H9 (cell line): ENCODE results near the gene ARID1B. TPM values are rescaled to one million over a fixed set of nuclear protein-coding genes. Genes with fewer than 3 reads are reported as not detected.

ENCODE experiments used
- DNase-seq: peaks from one replicate; pipeline ENCODE4 v3.0.0-alpha.2; 2017
- H2AFZ ChIP-seq: one replicate; pipeline ENCODE4 v1.6.1; 2013; ENCODE audit warnings: mild to moderate bottlenecking, low read length, control low read depth, moderate library complexity
- H2AK5ac ChIP-seq: 2 replicates; pipeline ENCODE4 v1.6.1; 2013; ENCODE audit warnings: low read length, control low read depth, mixed read lengths; ENCODE audit not compliant: insufficient read length
- H2BK120ac ChIP-seq: one replicate; pipeline ENCODE4 v1.6.1; 2013; ENCODE audit warnings: low read depth, mild to moderate bottlenecking, low read length, control low read depth, inconsistent platforms; ENCODE audit not compliant: poor library complexity, severe bottlenecking
- H2BK12ac ChIP-seq: 2 replicates; pipeline ENCODE4 v1.6.1; 2013; ENCODE audit warnings: low read length, control low read depth, mixed read lengths, low read depth; ENCODE audit not compliant: insufficient read length
- H2BK15ac ChIP-seq: 2 replicates; pipeline ENCODE4 v1.6.1; 2013; ENCODE audit warnings: low read depth, low read length, control low read depth
- H2BK20ac ChIP-seq: one replicate; pipeline ENCODE4 v1.6.1; 2013; ENCODE audit warnings: low read depth, mild to moderate bottlenecking, low read length, control low read depth, inconsistent platforms; ENCODE audit not compliant: poor library complexity, severe bottlenecking
- H2BK5ac ChIP-seq: 2 replicates; pipeline ENCODE4 v1.6.1; 2013; ENCODE audit warnings: low read length, control low read depth, mixed read lengths; ENCODE audit not compliant: insufficient read length
- H3K14ac ChIP-seq: 2 replicates; pipeline ENCODE4 v1.6.1; 2013; ENCODE audit warnings: low read length, control low read depth; ENCODE audit not compliant: insufficient read depth
- H3K18ac ChIP-seq: 2 replicates; pipeline ENCODE4 v1.6.1; 2013; ENCODE audit warnings: low read depth, mild to moderate bottlenecking, mixed read lengths, low read length, control low read depth; ENCODE audit not compliant: insufficient read length
- H3K23ac ChIP-seq: 2 replicates; pipeline ENCODE4 v1.6.1; 2013; ENCODE audit warnings: low read length, control low read depth, mixed read lengths, low read depth; ENCODE audit not compliant: insufficient read length
- H3K23me2 ChIP-seq: 2 replicates; pipeline ENCODE4 v1.6.1; 2013; ENCODE audit warnings: low read depth, mild to moderate bottlenecking, mixed read lengths, low read length, control low read depth; ENCODE audit not compliant: insufficient read length, poor library complexity, severe bottlenecking
- H3K27ac ChIP-seq: 2 replicates; pipeline ENCODE4 v1.5.1; 2013; ENCODE audit warnings: low read length, control low read depth, mixed read lengths, low read depth; ENCODE audit not compliant: insufficient read length
- H3K27me3 ChIP-seq: 2 replicates; pipeline ENCODE4 v1.6.1; 2013; ENCODE audit warnings: low read length, control low read depth, inconsistent platforms; ENCODE audit not compliant: insufficient read depth
- H3K4ac ChIP-seq: 2 replicates; pipeline ENCODE4 v1.6.1; 2013; ENCODE audit warnings: low read depth, mild to moderate bottlenecking, control low read depth, inconsistent platforms, low read length, moderate library complexity
- H3K4me1 ChIP-seq: 2 replicates; pipeline ENCODE4 v1.6.1; 2013; ENCODE audit warnings: low read length, control low read depth, inconsistent platforms; ENCODE audit not compliant: insufficient read depth
- H3K4me2 ChIP-seq: 2 replicates; pipeline ENCODE4 v1.6.1; 2013; ENCODE audit warnings: low read length, control low read depth, mixed read lengths; ENCODE audit not compliant: insufficient read length, insufficient read depth
- H3K56ac ChIP-seq: 2 replicates; pipeline ENCODE4 v1.6.1; 2013; ENCODE audit warnings: low read depth, mild to moderate bottlenecking, mixed read lengths, low read length, control low read depth; ENCODE audit not compliant: insufficient read length
- H3K79me1 ChIP-seq: 2 replicates; pipeline ENCODE4 v1.6.1; 2013; ENCODE audit warnings: low read depth, mild to moderate bottlenecking, moderate library complexity, low read length, control low read depth, inconsistent platforms; ENCODE audit not compliant: insufficient read depth, poor library complexity, severe bottlenecking
- H3K79me2 ChIP-seq: 2 replicates; pipeline ENCODE4 v1.6.1; 2013; ENCODE audit warnings: low read length, control low read depth, inconsistent platforms; ENCODE audit not compliant: insufficient read depth
- H3K9ac ChIP-seq: 2 replicates; pipeline ENCODE4 v1.6.1; 2013; ENCODE audit warnings: low read length, control low read depth, mixed read lengths; ENCODE audit not compliant: insufficient read length; ENCODE audit errors: extremely low read depth
- H3K9me3 ChIP-seq: one replicate; pipeline ENCODE4 v1.6.1; 2013; ENCODE audit warnings: low read depth, low read length, inconsistent platforms; ENCODE audit not compliant: control insufficient read depth
- H3T11ph ChIP-seq: one replicate; pipeline ENCODE4 v1.6.1; 2013; ENCODE audit warnings: mild to moderate bottlenecking, low read length, control low read depth, inconsistent platforms
- H4K20me1 ChIP-seq: one replicate; pipeline ENCODE4 v1.6.1; 2013; ENCODE audit not compliant: control insufficient read depth, insufficient read length, insufficient read depth
- H4K5ac ChIP-seq: 2 replicates; pipeline ENCODE4 v1.6.1; 2013; ENCODE audit warnings: low read depth, mild to moderate bottlenecking, mixed read lengths, low read length, control low read depth; ENCODE audit not compliant: insufficient read length
- H4K8ac ChIP-seq: replicated peaks from 2 replicates; pipeline ENCODE4 v1.6.1; 2013; ENCODE audit warnings: low read length, control low read depth, mixed read lengths, low read depth; ENCODE audit not compliant: insufficient read length
- H4K91ac ChIP-seq: 2 replicates; pipeline ENCODE4 v1.6.1; 2013; ENCODE audit warnings: low read depth, mild to moderate bottlenecking, moderate library complexity, mixed read lengths, low read length, control low read depth; ENCODE audit not compliant: insufficient read length
- H3K27ac Mint-ChIP-seq, 3 experiments: 2 replicates in 2 of 3; 3 replicates in 1 of 3; pipeline ENCODE4 v1.8.0; 2020 to 2021; ENCODE audit warnings: mixed read lengths in 3 of 3, mild to moderate bottlenecking in 1 of 3, moderate library complexity in 1 of 3
- H3K27me3 Mint-ChIP-seq: 2 replicates; pipeline ENCODE4 v1.8.0; 2021; ENCODE audit warnings: low read depth, mild to moderate bottlenecking, moderate library complexity, mixed read lengths
- H3K36me3 Mint-ChIP-seq, 3 experiments: 2 replicates in 2 of 3; 3 replicates in 1 of 3; pipeline ENCODE4 v1.8.0; 2020 to 2021; ENCODE audit warnings: low read depth in 3 of 3, mixed read lengths in 3 of 3; ENCODE audit not compliant: insufficient read depth in 1 of 3
- H3K4me1 Mint-ChIP-seq, 2 experiments: 2 replicates each; pipeline ENCODE4 v1.8.0; 2020; ENCODE audit warnings: mixed read lengths in 2 of 2
- H3K4me3 Mint-ChIP-seq, 2 experiments: 2 replicates in 1 of 2; 3 replicates in 1 of 2; pipeline ENCODE4 v1.8.0; 2020 to 2021; ENCODE audit warnings: mild to moderate bottlenecking in 2 of 2, mixed read lengths in 2 of 2, moderate library complexity in 1 of 2
- H3K9me3 Mint-ChIP-seq, 2 experiments: 2 replicates in 1 of 2; 3 replicates in 1 of 2; pipeline ENCODE4 v1.8.0; 2020; ENCODE audit warnings: mild to moderate bottlenecking in 2 of 2, mixed read lengths in 2 of 2, moderate library complexity in 1 of 2
- CTCF ChIP-seq: fragments of 200-600 bp; sonication (generic); conservative IDR thresholded peaks from 3 replicates; pipeline ENCODE4 v1.8.0; 2021; ENCODE audit warnings: antibody characterized with exemption, mild to moderate bottlenecking
- WGBS: extraction: QIAGEN DNeasy Blood & Tissue Kit; methylation state at CpG from one replicate; pipeline ENCODE4 v1.1.7; 2013; ENCODE audit warnings: missing lambda C conversion rate, low lambda C conversion rate, mixed read lengths; ENCODE audit not compliant: insufficient read length; ENCODE audit errors: extremely low coverage; 5-methylcytosine and 5-hydroxymethylcytosine counted together
- total RNA-seq: library from RNA; stranded (reverse); gene quantifications from 2 replicates; pipeline ENCODE4 v1.2.1, GENCODE V29; 2021

ARID1B gene
- total RNA-seq, 1 experiment from 2014 or later: 88.2 TPM

GRCh38 chr6:157037165-157037564, 260.0 kb downstream of the ARID1B start:
- Histone ChIP-seq H2BK15ac (no peak overlapping the region), H2BK5ac (no peak overlapping the region), H4K5ac (no peak overlapping the region), H4K20me1 (no peaks in the 10 kb centered on the region), H2AK5ac (no peak overlapping the region), H3K9ac (no peak overlapping the region), H3K23me2 (no peaks in the 10 kb centered on the region), H2BK12ac (no peak overlapping the region), H2AFZ (no peak overlapping the region), H3T11ph (no peak overlapping the region), H3K79me1 (no peaks in the 10 kb centered on the region), H3K18ac (no peak overlapping the region), H3K14ac (no peak overlapping the region), H3K27me3 (no peaks in the 10 kb centered on the region), H3K23ac (no peak overlapping the region), H3K56ac (no peak overlapping the region), H3K27ac (peak overlapping the region; percentile 52), H2BK20ac (no peak overlapping the region), H4K8ac (no peak overlapping the region), H3K79me2 (no peaks in the 10 kb centered on the region), H3K4me1 (peaks cover 5% of the 10 kb centered on the region; the same call in 1 of the 2 replicates), H3K9me3 (no peaks in the 10 kb centered on the region), H2BK120ac (no peak overlapping the region), H3K4me2 (no peak overlapping the region), H3K4ac (no peak overlapping the region), H4K91ac (no peak overlapping the region)
- H3K9me3 Mint-ChIP-seq: no peaks in the 10 kb centered on the region
- no peak overlapping the region for H3K4me3 Mint-ChIP-seq
- H3K27me3 Mint-ChIP-seq: no peaks in the 10 kb centered on the region
- TF ChIP-seq CTCF: no peak
- no CpG with 5 or more reads among the region's 8 CpGs for WGBS
- no peak overlapping the region for H3K27ac Mint-ChIP-seq
- H3K4me1 Mint-ChIP-seq: peaks cover 18 to 20% of the 10 kb centered on the region in 2 experiments
- no peaks in the 10 kb centered on the region; a peak in 1 of 7 replicates for H3K36me3 Mint-ChIP-seq
- DNase-seq: no peak
